ENCODE measurements around the gene CEP131.

DNA sequence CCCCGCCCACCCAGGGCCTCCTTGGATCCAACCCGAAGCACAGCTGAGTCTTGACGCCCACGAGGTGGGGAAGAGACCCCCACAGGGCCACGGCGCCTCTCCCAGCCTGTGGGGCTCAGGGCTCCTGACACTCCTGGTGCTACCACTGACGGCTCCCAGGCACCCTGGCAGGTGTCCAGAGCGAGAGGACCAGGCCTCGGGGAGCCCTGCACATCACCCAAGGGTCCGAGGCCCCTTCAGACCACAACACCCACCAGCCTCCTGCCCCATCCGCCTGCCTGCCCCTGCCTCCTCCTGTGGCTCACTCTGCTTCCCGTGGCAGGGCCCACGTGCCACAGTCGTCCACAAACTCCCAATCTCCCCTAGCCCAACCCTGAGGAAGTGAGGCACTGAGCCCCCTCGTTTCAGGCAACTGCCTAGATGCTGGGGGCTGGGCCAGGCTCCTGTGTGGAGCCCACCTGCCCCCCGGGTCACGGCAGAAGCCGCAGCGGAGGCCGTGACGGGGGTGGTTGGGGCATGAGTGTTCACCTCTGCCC, 28.5 kb downstream of the CEP131 start:
- TF ChIP-seq CTCF (IDR thresholded peaks at IDR 0.05; ENCODE audit: insufficient read depth, low read length, poor library complexity, severe bottlenecking): no peak
- no peak for TF ChIP-seq EZH2phosphoT487 (conservative IDR thresholded peaks at IDR 0.05; ENCODE audit: low read length)

Measured in SU-DHL-6 (cell line).